Measurements from ENCODE around the gene ANKRD30A.
"Not testable (repeated sequence)": the region's sequence is repeated elsewhere in the genome, so short reads cannot be mapped to it uniquely, and the experiment has no call there.

Gene ANKRD30A

DNA sequence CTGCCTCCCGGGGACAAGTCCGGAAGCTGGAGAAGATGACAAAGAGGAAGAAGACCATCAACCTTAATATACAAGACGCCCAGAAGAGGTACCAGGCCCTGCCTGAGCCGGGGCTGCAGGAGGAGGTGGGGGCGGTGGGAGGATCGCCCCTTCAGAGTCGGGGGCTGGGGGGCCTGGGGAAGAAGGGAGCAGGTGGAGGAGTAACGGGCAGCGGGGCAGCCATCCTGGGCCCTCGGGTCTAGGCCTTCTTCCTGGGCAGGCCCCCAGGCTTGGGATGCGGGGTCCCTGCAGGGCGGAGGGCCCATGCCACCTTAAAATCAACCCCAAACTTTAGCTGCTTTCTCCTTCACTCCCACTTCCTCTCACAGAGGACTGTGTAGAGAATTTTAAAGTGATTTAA is 523 bp downstream of the ANKRD30A start:
- DNase-seq (ENCODE audit: low read depth) = no peak
- TF ChIP-seq, protein P1, sequence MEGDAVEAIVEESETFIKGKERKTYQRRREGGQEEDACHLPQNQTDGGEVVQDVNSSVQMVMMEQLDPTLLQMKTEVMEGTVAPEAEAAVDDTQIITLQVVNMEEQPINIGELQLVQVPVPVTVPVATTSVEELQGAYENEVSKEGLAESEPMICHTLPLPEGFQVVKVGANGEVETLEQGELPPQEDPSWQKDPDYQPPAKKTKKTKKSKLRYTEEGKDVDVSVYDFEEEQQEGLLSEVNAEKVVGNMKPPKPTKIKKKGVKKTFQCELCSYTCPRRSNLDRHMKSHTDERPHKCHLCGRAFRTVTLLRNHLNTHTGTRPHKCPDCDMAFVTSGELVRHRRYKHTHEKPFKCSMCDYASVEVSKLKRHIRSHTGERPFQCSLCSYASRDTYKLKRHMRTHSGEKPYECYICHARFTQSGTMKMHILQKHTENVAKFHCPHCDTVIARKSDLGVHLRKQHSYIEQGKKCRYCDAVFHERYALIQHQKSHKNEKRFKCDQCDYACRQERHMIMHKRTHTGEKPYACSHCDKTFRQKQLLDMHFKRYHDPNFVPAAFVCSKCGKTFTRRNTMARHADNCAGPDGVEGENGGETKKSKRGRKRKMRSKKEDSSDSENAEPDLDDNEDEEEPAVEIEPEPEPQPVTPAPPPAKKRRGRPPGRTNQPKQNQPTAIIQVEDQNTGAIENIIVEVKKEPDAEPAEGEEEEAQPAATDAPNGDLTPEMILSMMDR (IDR thresholded peaks at IDR 0.05; ENCODE audit: low read depth, low read length, missing control alignments) = no peak

DNA sequence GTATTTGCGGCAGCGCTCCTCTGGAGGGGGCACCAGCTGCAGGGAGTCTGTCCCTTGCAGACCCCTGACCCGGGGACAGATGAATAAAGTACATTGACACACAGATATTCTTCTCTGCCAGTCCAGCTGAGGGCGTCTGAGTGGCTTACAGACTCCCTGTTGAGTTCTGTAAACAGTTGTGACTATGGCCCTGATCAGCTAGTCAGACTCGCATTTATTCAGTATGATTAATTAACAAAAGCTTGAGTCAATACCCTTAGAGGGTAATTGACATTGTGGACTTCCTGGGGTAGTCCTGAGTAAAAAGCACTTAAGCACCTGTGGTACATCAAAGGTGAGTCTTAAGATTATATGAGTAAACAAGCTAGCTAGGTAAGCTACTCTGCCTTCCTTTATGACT is 21.0 kb downstream of the ANKRD30A start:
- no peak overlapping the region for H3K4me3 ChIP-seq (ENCODE audit: low read depth, low read length)
- no peak for DNase-seq (ENCODE audit: low read depth)
- in situ Hi-C loops (cut with HindIII; ENCODE audit: low sequenced_read_pairs) = no loop called here
- TF ChIP-seq, protein P1 (IDR thresholded peaks at IDR 0.05; ENCODE audit: low read depth, low read length, missing control alignments) = no peak

More for the DNA sequence above, 523 bp downstream of the ANKRD30A start:
- in situ Hi-C loops (cut with HindIII; ENCODE audit: low sequenced_read_pairs) = no loop called here
- no peak overlapping the region for H3K4me3 ChIP-seq (ENCODE audit: low read depth, low read length)

DNA sequence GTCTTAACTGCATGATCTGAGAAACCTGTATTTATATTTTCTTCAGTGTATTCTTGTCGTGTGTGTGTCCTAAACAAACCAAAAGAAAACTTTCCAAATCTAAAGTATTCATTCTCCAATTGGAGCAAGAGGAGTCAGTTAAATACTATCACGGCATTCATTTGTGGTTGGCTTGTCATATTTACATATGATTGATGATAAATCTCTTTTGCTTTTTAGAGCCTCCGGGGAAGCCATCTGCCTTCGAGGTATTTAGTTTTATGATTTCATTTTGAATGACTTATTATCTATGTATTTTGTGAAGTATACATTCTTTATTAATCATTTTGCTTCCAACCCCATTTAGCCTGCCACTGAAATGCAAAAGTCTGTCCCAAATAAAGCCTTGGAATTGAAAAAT is 37.0 kb downstream of the ANKRD30A start:
- H3K4me3 ChIP-seq (ENCODE audit: low read depth, low read length); in situ Hi-C loops (cut with HindIII; ENCODE audit: low sequenced_read_pairs); DNase-seq (ENCODE audit: low read depth): not testable (repeated sequence)

DNA sequence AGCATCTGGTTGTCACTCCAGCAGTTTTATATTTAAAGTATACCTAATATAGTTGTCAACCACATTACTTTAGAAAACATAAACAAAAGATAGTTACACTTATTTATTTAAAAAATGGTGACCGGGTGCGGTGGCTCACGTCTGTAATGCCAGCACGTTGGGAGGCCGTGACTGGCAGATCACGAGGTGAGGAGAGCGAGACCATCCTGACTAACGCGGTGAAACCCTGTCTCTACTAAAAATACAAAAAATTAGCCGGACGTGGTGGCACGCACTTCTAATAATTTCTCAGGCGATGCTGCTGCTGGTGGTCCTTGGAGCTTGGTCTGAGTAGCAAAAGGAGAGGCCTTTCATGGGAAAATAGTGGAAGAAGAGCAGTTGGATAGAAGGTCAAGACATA is 46.5 kb downstream of the ANKRD30A start:
- DNase-seq (ENCODE audit: low read depth); in situ Hi-C loops (cut with HindIII; ENCODE audit: low sequenced_read_pairs); H3K4me3 ChIP-seq (ENCODE audit: low read depth, low read length): not testable (repeated sequence)

DNA sequence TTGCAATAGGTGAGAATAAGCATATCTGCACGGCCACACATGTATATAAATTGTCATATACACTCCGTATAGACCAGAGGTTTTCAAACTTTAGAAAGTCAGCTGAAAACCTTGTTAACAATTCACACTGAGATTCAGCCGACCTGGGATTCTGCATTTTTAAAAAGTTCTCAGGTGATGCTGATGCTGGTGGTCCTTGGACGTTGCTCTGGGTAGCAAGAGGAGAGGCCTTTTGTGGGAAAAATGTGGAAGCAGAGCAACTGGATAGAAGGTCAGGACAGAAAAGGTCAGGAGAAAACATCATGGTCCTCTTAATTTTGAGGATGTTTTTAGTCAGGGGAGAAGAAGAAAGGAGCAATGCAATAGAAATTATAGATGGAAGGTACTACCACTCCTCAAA is 52.9 kb downstream of the ANKRD30A start:
- H3K4me3 ChIP-seq (ENCODE audit: low read depth, low read length); DNase-seq (ENCODE audit: low read depth); in situ Hi-C loops (cut with HindIII; ENCODE audit: low sequenced_read_pairs): not testable (repeated sequence)

DNA sequence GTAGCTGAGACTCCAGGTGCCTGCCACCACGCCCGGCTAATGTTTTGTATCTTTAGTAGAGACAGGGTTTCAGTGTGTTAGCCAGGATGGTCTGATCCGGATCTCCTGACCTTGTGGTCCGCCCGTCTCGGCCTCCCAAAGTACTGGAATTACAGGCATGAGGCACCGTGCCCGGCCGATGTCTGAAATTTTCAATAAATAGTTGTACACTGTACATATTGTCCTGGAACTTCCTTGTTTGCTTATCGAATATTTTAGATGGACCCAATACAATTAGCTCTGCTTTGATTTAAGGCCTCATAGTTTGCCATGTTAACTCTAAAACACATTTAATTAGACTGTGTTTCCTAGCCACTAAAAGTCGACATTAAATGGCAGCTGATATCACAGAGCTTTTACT is 57.3 kb downstream of the ANKRD30A start:
- H3K4me3 ChIP-seq (ENCODE audit: low read depth, low read length); in situ Hi-C loops (cut with HindIII; ENCODE audit: low sequenced_read_pairs); DNase-seq (ENCODE audit: low read depth): not testable (repeated sequence)

DNA sequence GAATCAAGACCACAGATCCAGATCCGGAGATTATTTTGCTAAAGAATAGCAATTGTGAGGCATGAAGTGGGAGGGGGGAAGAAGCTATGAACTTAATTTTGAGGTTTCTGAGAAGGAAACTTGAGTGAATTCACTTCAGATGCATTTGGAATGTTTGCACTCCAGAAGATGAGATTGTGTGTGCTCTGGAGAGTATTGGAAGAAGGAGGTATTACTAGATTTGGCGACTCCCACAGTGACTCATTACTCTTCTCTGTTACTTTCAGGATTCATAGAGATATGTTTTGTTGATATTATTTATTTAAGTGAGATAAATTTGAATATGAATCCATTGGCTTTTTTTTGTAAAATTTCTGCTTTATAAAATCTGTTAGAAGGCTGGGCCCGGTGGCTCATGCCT is 80.7 kb downstream of the ANKRD30A start:
- in situ Hi-C loops (cut with HindIII; ENCODE audit: low sequenced_read_pairs) = no loop called here
- TF ChIP-seq, protein P1 (IDR thresholded peaks at IDR 0.05; ENCODE audit: low read depth, low read length, missing control alignments) = no peak
- DNase-seq (ENCODE audit: low read depth) = no peak
- H3K4me3 ChIP-seq (ENCODE audit: low read depth, low read length) = no peak overlapping the region

DNA sequence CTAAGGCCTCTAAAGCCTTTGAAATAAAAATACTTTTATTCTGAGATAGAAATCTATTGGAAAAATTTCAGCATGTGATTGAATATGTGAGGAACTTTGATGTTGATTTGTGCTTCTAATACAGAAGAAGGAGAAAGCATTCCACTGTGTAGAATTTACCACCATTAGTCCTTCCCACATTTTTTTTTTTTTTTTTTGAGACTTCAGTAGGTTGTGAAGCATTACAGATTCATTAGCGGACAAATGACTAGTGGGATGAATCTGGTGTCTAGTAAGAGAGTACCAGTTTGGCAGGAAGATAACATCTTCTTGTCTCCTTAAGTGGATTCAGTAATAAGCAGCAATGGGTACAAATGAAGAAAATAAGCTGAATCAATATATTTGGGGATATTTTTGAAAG is 95.5 kb downstream of the ANKRD30A start:
- DNase-seq (ENCODE audit: low read depth) = no peak
- TF ChIP-seq, protein P1 (IDR thresholded peaks at IDR 0.05; ENCODE audit: low read depth, low read length, missing control alignments) = no peak
- in situ Hi-C loops (cut with HindIII; ENCODE audit: low sequenced_read_pairs) = no loop called here
- no peak overlapping the region for H3K4me3 ChIP-seq (ENCODE audit: low read depth, low read length)

DNA sequence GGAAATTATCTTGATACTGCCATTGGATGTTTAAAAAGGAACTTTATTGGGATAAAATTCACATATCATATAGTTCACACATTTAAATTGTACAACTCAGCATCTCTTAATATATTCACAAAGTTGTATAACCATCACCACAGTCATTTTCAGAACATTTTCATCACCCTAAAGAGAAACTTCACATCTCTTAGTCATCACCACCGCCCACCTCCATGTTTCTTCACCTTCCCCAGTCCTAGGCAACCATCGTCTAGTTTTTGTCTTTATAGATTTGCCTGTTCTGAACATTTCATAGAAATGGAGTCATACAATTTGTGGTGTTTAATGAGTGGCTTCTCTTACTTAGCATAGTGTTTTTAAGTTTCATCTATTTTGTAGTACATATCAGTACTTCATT is 96.6 kb downstream of the ANKRD30A start:
- in situ Hi-C loops (cut with HindIII; ENCODE audit: low sequenced_read_pairs) = no loop called here
- no peak for DNase-seq (ENCODE audit: low read depth)
- H3K4me3 ChIP-seq (ENCODE audit: low read depth, low read length) = no peak overlapping the region
- TF ChIP-seq, protein P1 (IDR thresholded peaks at IDR 0.05; ENCODE audit: low read depth, low read length, missing control alignments) = no peak
